ENCODE results near the gene UTP4.
A peak's percentile ranks its signal among the peaks of the same experiment; 100 is the strongest.

The UTP4 gene

DNA sequence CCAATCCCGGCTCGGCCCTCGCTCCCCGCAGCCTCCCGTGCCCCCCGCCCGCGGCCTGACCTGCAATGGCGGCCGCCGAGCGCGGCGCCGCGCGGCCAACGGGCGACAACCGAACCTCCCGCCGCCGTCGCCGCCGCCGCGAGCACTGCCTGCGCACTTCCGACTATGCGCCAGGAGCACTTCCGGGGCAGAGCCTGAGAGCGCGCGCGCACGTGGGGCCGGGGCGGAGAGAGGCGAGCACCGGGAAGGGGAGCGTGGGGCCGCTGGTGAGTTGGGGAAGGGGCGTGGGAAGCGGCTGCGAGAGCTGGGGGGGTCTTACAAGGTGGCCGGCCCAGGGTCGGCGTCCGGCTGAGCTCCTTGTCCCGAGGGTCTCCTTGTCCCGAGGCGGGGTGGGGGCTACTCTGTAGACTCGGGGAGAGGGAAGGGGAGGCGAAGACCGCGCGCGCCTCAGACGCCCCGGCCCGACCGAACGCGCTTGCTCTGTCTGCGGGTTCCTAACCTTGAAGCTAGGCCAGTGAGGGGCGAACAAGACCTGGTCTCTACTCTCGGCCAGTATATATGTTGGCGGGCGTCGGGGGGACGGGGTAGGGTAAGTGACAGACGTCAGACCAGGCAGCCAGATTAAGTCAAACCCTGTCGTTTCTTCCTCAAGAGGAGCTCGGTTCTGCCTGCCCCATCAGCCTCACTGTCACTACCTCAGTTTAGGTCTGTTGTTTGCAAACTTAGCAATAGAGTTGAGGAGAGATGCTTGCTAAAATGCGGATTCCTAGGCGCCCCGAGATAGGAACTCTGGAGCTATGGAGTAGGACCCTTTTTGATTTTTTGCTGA, at the start of gene UTP4, which contains the start of gene CHTF8:
UTP4 (plus strand) TSS at position 226 of the 829 bp plus-strand sequence. CDS start 811 bp downstream, outside the sequence.
CHTF8 (minus strand) TSS at position 165 of the 829 bp plus-strand sequence. CDS start 11,130 bp downstream, outside the sequence.
- DNase-seq = peak; percentile 26 to 88

DNA sequence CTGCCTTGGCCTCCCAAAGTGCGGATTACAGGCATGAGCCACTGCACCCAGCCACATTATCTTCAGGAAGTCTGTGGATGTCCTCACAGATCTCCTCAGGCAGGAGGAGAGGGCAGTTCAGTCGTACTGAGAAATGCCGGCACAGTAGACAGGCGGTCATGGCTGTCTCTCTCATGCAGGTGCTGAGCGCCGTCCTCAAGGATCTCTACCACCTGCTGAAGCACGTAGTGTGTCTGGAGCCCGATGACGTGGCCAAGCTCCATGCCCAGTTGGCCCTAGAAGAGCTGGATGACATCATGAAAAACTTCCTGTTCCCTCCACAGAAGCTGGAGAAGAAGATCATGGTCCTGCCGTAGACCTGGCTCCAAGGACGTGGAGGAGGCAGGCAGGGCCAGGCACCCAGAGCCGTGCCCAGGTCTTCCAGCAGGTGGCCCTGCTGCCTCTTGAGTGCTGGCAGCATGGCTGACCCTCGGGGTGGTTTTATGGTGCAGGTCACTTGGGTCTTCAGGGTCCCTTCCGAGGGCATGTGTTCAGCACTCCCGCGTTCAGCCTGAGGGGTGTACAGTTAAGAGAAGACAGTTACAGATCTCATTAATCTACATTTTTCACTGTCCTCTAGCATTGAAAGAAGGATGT, 49.0 kb upstream of the UTP4 start:
- DNase-seq = no peak

DNA sequence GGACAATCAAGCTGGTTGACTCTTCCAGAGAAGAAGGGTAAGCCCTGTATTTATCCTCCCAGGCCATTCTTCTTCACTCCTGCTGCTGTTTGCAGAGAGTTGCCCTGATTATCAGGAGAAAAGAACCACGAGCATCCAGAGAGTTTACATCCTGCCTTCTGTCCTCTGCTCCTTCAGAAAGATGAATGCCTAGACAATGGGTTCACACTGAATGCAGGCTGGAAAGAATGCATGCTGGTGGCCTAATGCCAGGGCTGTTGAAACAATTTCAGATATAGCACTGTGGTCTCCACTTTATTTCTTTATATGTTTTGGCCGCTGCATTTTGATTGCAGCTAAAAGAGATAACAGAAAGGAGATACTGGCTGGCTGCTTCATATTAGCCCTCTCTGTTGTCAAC, 48.2 kb upstream of the UTP4 start:
- no peak for DNase-seq

DNA sequence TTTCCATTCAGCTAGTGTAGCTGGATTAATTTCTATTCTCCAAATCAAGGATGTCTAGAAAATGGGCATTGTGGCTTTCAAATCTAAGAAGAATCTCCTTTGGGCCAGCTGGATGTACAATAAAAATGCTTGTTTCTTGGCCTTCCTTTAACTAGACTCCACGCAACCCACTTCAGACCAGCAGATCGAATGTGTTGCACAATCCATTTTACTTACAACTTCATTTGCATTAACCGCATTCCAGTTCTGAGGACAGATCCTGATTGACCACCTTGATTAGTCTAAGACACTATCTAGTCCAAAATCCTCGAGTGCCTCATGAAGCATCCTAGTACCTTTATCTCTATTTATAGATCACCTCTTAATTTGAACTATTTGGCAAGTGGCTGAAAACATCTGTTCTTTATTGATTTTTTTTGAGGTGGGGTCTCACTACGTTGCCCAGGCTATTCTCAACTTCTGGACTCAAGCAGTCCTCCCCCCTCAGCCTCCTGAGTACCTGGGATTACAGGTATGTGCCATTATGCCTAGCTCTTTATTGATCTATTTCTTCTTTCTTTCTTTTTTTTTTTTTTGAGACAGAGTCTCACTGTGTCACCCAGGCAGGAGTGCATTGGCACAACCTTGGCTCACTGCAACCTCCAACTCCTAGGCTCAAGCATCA, 47.3 kb upstream of the UTP4 start:
- no peak for DNase-seq

DNA sequence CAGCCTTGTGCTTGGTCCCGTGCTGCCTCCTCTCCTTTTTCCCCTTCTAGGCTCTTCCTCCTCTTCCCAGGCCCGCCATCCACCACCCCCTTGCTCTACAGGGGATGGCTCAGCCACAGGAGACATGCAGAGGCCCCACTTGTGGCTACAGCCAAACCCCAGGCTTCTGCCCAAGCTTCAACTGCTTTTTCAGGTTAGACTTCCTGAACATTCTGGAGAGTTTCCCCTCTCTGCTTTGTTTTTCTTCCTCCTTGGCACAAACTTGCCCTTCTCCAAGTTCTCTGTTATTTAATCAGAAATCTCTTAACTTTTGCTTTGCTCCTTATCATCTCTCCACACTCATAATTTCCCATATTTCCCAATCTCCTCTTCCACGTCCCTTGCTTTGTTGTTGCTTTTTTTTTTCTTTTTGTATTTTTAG, 45.3 kb upstream of the UTP4 start:
- DNase-seq = no peak

DNA sequence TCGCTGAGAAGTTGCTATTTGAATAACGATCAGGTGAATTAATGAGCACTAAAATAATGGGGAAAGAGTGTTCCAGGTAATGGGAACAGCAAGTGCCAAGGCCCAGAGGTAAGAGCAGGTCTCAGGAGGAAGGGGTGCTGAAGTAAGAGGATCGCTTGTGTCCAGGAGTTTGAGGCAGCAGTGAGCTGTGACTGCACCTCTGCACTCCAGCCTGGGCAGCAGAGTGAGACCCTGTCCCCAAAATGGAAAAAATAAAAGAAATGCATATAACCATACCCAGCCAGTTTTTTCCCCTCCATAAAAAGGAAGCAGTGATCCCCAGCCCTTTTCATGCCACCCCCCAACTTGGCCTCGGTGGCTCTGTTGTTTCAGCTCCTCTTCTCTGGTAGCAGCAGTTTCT, 43.8 kb upstream of the UTP4 start:
- no peak for DNase-seq

DNA sequence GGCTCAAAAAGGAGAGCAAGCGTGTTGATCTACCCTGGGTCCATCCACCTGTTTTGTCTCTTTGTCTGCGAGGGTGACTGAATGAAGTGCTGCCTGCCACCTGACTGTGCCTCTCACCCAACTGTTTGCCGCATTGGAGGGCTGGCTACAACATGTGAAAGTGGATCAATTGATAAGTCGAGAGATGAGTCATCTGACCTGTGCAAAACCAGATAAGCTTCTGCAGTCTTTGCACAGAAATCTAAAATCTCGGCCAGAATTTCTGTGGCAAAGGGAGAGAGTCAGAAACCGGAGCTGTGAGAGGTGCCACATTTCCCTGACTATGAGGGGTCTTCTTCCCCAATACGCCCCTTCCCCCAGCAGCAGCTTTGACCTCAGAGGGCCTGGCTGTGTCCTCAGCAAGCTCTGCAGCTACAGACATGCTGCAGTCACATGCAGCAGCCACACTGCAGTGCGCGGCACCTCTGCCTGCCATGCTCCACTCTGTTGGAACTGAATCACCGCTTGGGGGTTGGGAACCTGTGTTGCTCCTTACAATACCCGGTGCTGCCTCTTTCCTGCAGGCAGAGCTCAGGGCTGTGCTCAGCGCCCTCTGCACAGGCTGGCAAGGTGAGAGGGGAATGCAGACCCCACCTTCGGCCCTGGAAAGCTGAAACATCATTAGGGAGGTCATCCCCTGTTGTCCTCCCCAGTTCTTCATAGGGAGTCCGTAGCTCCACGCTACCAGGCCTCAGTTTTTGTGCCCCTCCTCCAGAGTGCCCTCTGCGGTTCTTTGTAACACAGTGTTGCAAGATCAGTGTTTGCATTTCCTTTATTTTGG, 43.1 kb upstream of the UTP4 start:
- no peak for DNase-seq

DNA sequence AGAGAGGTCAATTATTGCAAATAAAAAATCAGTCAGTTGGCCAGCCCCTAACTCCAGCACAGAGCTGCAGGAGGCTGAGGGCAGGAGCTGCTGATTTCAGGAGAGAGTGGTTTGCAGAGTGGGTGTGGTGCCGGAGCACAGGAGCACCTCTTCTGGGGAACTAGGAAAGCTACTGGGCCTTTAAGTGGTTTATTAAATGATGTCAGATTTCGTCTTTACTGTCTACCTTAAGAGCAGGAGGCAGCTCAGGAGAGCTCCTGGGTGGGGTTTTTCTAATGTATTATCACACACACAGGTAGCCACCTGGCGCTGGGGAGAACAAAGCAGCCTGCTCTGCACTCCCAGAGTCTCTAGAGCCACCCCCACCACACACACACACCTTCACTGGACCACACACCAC, 38.5 kb upstream of the UTP4 start:
- no peak for DNase-seq

DNA sequence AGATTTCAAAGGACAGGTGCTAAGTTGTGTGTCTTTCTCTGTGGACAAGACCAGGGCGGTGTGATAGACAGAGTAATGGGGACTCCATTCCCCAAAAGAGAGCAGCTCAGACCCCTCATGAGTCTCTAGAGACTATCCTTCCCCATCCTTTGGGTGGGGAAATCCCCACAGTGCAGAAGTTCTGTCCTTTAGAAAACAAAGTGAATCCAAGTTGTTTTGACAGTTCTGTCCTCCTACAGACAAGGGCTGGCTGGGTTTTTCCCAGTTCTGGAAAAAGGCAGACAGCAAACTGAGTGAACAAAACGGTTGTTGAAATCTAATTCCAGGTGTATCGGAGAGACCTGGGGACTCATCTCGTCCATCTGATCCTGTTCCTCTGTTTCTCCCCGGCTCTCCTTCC, 37.9 kb upstream of the UTP4 start:
- no peak for DNase-seq

DNA sequence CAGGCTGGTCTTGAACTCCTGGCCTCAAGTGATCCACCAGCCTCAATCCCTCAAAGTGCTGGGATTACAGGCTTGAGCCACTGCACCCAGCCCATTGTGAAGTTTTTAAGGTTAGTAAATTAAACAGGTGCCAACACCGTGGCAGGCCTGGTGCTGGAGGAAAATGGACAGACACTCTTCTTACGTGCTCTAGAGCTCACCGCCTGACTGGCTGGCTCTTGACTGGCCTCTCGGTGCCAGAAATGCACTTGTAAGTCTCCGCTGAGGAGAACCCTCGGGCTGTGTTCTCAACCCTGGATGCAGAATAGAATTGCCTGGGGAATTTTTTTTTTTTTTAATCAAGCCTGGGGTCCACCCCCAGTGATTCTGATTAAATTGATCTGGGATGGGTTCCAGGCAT, 37.3 kb upstream of the UTP4 start:
- DNase-seq = no peak

DNA sequence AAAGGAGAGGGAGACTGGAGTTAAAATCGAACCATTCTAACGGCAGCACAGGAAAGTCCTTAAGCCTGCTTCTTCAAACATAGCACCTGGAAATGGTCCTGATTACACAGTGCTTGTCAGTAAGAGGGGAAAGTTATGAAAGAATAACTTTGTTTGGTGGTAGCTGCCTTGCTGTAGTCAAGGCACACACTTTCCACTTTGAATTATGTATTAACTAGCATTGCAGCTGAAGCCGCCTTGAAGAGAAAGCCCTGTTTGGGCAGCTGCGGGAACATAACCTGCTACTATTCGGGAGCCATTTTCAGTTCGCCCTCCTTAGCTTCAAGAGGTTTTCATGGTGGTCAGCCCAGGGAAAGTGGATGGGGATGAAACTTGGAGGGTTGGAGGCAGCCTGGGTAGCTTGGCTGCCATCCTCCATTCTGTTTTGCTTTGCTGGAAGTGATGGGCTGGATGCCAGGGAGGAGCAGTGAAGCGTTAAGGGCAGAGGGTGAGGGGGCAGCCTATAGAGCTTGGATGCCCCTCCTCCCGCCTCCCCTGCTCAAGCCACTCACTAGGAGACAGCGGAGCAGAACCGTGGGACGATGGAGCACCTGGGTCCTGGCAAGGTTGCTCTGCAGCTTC, 32.3 kb upstream of the UTP4 start:
- DNase-seq = peak in 1 of 2 experiments; percentile 32

DNA sequence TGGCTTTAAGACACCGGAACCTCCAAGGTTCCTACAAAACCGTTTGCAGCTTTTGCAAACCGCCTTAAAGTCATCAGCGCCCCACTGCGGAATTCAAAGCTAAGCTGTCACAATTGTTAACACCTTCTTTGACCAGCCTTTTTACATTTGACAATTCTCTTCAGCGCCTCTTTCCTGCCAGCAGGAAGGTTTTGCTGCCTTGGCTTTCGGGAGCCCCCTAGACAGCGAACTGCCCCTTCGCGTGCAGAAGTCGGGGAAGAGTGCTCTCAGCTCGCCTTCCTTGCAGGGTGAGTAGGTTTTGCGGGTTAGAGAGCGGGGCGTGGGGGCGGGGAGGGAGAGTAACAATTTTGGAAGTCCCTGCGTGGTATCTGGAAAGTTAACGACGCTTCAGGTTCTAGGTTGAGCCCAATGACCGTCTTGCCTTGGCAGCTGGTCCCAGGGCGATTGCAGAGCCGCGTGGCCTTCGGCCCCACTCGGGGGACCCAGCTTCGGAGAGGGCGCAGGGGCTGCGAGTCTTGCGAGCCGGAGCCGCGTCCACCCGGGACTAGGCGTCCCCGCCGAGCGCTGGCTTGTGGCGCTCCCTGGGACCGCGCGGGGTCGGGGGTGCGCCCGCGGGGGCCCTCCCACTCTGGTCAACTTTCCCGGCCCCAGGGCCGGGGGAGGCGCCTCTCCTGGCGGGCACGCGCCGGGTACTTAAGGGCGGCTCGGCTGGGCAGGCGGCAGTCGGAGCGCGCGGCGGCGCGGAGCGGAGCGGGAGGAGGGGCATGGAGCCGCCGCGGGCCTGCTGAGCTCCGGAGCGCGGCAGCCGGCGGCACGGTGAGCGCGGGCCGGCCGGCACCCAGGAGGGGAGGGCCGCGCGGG, 26.7 kb upstream of the UTP4 start, which contains the start of gene HAS3:
HAS3 (plus strand) TSS at position 153 of the 861 bp plus-strand sequence. CDS start 3,743 bp downstream, outside the sequence.
- DNase-seq = peak in 1 of 2 experiments; percentile 68

DNA sequence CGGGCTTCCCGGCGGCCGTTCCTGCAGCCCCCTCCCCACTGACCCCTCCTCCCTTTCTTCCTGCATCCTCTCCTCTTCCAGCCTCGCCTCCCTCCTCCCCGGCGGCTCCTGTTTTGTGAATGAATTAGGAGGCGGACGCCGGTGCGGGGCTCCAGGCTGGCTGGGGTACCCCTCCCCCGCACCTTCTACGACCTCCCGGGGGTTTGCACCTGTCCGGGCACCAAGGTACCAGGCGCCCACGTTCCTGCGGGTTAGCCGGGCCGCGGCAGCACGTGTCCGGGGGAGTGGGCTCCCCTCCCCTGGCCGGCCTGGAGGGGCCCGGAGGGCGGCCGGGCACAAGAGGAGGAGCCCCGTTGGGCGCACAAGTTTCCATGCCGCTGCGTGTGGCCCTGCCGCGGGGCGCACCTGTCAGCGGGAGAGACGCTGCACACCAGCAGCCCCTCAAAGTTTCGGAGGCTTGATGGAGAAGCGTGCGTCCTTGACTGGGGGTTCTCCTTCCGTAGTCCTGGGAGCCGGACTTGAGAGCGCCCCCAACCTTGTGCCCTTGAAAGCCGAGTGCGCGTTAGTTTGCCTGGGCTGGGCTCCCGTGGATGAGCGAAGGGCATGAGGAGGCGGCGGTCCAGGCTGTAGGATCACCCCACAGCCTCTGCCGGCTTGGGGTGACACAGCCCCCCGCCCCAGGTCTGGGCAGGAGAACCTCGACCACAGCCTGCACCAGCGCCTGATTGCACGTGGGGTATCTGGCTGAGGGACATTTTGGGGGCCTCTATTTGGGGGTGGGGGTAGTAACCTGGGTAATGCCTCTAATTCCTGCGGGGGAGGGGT, 25.7 kb upstream of the UTP4 start:
- DNase-seq = peak in 1 of 2 experiments; percentile 54

DNA sequence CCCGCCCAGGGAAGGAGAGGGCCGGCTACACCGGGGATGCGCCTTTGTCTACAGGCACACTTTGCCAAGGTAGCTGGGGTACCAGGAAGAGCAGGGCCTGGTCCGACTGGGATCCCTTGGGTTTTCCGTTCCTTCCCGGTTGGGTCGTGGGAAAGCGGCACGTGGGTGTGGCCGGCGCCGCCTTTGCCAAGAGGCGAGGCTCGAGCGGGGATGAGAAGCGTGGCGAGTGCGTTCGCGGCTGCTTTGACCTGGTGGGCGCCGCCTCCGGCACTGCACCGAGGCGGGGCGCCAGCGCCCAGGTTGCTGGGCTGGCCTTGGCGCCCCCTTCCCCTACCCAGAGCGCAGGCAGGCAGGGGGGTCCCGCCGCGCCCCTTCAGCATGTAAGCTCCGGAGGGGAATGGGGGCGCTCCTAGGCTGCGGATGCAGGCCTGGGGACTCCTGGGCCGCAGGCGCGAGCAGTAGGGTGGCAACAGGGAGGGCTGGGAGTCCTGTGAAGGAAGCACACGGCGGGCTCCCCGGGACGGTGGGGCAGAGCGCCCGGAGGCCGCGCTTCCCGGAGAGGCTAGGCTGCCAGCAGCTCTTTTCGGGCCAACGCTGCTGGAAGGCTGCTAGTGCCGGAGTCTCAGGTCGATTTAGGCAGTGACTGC, 25.0 kb upstream of the UTP4 start:
- peak in 1 of 2 experiments; percentile 57 for DNase-seq

DNA sequence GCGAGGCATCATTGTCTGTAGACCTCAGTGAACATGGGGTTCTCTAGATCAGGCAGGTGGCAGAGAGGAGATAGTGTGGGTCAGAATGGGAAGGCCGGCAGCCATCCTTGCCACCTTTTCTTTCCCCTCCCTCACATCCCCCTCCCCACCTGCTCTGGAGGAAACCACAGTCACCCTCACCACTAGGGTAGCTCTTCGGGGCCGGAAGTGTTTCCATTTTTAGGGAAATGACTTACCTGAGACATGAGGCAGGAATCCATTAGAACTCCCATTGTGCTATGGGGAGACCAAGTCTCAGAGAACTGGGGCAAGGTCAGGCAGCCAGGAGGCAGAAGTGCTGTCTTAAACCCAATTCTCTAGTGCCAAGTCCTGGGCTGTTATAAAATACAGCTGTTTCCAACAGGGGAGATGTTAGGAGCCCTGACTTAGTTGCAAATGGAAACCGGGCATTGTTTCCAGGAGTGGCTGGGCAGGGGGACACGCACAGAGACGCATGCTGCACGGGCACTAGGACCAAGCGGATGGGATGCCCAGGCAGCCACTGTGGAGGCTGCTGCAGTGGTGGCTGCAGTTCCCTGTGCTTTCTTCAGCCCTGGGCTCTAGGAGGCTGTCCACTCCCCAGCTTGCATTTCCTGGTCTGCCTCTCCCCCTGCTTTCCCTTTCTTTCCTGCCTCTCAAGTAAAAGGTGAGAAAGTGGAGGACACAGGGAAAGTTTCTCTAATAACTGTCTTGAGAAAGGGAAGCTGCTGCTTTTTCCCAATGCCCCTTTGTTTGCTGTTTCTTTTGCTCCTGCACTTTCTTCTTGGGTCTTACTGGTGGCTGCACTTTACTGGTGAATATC, 24.2 kb upstream of the UTP4 start:
- no peak for DNase-seq

DNA sequence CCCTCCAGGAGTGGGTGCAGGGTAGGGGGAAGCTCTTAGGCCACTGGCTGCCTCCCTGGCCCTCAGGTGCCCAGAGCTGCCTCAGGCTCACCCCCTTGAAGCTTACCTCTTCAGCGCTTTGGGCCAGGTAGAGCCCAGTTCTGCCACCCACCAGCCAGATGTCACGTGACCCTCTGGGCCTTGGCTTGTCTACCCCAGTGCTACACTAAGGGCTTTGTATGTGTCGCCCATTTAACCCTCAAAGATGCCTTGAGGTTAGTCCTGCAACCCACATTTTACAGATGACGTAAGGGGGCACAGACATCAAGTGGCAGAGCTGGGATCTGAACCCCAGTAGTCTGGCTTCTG, 23.6 kb upstream of the UTP4 start:
- no peak for DNase-seq

DNA sequence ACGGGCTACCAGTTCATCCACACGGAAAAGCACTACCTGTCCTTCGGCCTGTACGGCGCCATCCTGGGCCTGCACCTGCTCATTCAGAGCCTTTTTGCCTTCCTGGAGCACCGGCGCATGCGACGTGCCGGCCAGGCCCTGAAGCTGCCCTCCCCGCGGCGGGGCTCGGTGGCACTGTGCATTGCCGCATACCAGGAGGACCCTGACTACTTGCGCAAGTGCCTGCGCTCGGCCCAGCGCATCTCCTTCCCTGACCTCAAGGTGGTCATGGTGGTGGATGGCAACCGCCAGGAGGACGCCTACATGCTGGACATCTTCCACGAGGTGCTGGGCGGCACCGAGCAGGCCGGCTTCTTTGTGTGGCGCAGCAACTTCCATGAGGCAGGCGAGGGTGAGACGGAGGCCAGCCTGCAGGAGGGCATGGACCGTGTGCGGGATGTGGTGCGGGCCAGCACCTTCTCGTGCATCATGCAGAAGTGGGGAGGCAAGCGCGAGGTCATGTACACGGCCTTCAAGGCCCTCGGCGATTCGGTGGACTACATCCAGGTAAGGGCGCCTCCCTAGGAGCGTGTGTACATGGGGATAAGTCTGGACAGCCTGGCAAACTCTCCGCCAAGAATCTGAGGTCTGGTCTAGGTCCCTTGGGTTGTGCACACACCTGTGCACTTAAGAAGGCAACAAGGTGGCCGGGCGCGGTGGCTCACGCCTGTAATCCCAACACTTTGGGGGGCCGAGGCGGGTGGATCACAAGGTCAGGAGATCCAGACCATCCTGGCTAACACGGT, 22.8 kb upstream of the UTP4 start:
- no peak for DNase-seq

DNA sequence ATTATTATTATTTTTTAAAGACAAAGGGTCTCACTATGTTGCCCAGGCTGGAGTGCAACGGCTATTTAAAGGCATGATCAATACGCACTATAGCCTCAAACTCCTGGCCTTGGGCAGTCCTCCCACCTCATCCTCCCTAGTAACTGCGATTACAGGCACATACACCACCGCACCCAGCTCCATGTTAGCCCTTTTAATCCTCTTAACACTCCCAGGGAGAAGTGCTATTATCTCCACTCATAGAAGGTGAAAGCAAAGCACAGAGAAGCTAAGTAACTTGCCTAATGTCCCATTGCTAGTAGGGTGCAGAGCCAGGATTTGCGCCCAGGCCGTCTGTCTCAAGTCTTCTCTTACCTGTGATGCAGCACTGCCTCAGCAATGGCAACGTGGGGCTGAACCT, 22.0 kb upstream of the UTP4 start:
- DNase-seq = no peak

Data from NCI-H526 (cell line).